HG03575 (cell line): ENCODE measurements around the gene HEATR5B.
"Not testable (repeated sequence)": the region's sequence is repeated elsewhere in the genome, so short reads cannot be mapped to it uniquely, and the experiment has no call there.

Experiments
- ATAC-seq: cut with Tn5 transposase; IDR thresholded peaks from one replicate; pipeline ENCODE4 v1.9.1; 2021; ENCODE audit not compliant: unreplicated experiment, insufficient number of reproducible peaks, low FRiP score; ENCODE audit errors: extremely low read depth

HEATR5B gene

GRCh38 chr2:36960005-36960675 lies 124.0 kb downstream of the HEATR5B start:
- ATAC-seq: no peak

- ATAC-seq: no peak
These were observed 129.1 kb downstream of the HEATR5B start for GRCh38 chr2:36954977-36955607.

- ATAC-seq: no peak
These were observed 131.4 kb downstream of the HEATR5B start for GRCh38 chr2:36952748-36953197.

GRCh38 chr2:36951574-36951973 lies 132.6 kb downstream of the HEATR5B start:
- no peak for ATAC-seq

- ATAC-seq: no peak
These were observed 133.1 kb downstream of the HEATR5B start for GRCh38 chr2:36951027-36951518.

GRCh38 chr2:36949845-36950244 lies 134.3 kb downstream of the HEATR5B start:
- no peak for ATAC-seq

GRCh38 chr2:36945240-36945639 lies 138.9 kb downstream of the HEATR5B start:
- ATAC-seq: not testable (repeated sequence)

GRCh38 chr2:36941867-36942266 lies 142.3 kb downstream of the HEATR5B start:
- ATAC-seq: no peak

- ATAC-seq: not testable (repeated sequence)
These were observed 147.6 kb downstream of the HEATR5B start for GRCh38 chr2:36936526-36936925.

GRCh38 chr2:36931688-36932087 lies 152.5 kb downstream of the HEATR5B start:
- not testable (repeated sequence) for ATAC-seq
